GM12892 (cell line): ENCODE results near the gene IL4I1.

Experiments
- POLR2A ChIP-seq: IDR thresholded peaks from 2 replicates; pipeline ENCODE4 v1.6.1; 2011; ENCODE audit warnings: low read depth, low read length, control low read depth
- POLR2AphosphoS5 ChIP-seq: IDR thresholded peaks from 2 replicates; pipeline ENCODE4 v1.6.1; 2011; ENCODE audit warnings: low read depth, low read length, control low read depth

GRCh38 chr19:49887037-49887664 lies 9.5 kb downstream of the IL4I1 start:
- TF ChIP-seq POLR2AphosphoS5 (peak; percentile 34; the same call in 1 of the 2 replicates), POLR2A (peak; percentile 23; the same call in 1 of the 2 replicates)
